Right lung (tissue), 5 donors: ENCODE data around the gene NFIX. TPM values are rescaled to one million over a fixed set of nuclear protein-coding genes. Genes with fewer than 3 reads are reported as not detected.
A peak's percentile ranks its signal among the peaks of the same experiment; 100 is the strongest.

Experiments
- DNase-seq, 2 donors: peaks; one replicate each; pipeline ENCODE4 v3.0.0-alpha.2; 2013
- polyA plus RNA-seq, 5 donors: library from polyadenylated mRNA; unstranded; fragments of 120-200 nt; gene quantifications; one replicate each; pipeline versions ENCODE4 v1.2.1 to v1.2.3, GENCODE V29; 2013; ENCODE audit warnings: inconsistent platforms in 1 of 5, low replicate concordance in 1 of 5; ENCODE audit not compliant: insufficient read length in 5 of 5, insufficient read depth in 1 of 5

The NFIX gene
- polyA plus RNA-seq, 5 donors: 83.6 to 141 (median 101) TPM

- no peak for DNase-seq
Observed at GRCh38 chr19:13033244-13033643, 38.0 kb downstream of the NFIX start.

- no peak for DNase-seq
Observed at GRCh38 chr19:13033819-13034611, 38.7 kb downstream of the NFIX start.

DNA sequence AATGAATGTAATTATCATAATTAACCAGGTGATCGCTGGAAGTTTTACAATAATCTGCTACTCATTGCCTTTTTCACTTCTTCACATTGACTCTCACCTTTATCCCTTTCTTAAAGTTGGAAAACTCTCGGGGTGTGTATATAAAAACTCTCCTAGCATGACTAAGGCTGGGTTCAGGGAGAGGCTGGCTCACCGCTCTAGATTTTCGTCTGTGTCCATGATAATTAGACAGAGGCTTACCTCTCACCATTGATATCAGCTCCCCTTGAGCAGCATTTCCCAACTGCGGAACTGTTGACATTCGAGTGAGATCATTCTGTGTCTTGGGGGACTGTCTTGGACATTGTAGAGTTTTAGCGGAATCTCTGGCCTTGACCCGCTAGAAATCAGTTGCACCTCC lies 39.4 kb downstream of the NFIX start:
- no peak for DNase-seq

DNA sequence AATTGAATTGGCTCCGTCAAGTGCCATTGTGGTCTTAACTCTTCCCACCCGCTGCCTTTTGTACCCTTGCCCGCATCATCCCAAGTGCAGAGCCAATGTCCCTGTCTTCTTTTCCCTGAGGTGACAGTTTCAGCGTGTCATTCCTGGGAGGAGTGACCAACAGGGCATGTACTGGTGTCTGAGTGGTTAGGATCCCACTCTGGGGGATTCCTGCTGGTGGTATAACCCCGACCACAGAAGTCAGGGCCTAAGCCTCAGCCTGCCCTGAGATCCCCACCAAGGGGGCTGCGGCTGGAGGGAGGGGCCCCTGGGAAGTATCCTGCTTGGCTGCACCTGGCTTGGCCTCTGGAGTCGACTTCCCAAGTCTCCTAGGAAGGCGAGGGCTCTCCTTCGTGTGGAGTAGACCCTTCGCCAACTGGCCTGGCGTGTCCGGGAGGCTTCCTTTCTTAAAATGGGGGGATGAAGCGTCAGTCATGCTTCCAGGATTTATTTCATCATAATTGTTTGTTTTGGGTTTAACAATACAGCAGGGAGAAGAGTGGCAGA lies 40.6 kb downstream of the NFIX start:
- no peak for DNase-seq

DNA sequence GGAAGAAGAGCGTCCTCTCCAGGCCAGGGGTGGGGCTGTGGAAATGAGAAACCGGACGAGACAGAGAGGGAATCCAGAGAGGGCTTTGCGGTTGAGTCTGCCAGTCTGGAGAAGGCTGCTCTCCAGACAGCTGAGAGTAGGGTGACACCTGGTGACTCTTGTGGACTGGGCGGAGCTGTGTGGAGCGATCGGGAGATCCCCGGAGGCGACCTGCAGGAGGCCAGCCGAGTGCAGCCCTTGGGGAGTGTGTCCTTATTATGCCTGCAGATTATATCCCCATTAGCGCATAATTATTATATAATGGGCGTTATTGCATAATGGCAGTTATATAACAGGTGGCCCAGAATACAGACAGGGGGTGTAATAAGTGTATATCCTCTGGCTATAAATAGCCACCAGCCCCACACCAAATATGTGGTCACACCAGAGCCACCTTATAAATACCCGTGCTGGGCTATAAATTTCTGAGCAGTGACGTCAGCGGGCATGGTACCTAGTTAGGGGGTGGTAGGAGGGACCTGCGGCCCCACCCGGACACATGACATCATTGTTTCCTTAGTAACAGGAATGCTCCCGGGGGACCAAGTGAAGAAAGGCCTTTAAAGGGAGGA lies 41.2 kb downstream of the NFIX start:
- DNase-seq: no peak

DNA sequence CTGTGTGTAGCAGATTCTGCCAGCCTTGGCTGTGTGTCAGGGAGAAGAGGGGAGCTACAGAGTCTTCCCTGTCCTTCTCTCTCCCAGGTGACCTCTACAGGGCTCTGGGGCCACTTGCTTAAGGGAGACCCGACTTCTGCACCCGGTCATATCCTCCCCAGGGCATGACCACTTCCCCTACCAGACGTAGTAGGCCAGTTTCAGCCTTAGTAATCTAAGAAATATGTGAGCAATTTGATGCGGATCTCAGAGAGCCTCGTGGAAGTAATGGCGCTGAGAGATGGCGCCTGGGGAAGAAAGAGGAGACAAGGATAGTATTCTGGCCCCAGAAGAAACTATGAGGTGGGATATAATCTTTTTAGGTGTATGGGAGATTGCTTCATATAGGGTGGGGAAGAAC lies 41.9 kb downstream of the NFIX start:
- DNase-seq: no peak

DNA sequence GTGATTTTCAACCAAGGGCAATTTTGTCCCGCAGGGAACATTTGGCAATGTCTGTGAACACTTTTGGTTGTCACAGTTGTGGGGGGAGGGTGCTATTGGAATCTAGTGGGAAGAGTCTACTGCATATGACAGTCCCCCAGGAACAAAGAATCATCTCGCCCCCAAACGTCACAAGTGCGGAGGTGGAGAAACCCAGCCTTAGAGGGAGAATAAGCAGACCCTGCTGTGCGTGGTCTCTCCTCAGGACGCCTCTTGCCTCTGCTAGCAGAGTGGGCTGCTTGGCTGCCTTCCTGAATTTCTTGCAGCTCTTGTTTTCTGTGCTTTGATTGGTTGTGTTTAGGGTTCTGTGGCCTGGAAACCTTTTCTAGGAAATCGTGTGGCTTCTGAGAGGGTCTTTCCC lies 42.5 kb downstream of the NFIX start:
- no peak for DNase-seq

- no peak for DNase-seq
Observed at GRCh38 chr19:13038306-13039210, 43.3 kb downstream of the NFIX start.

- DNase-seq: no peak
Observed at GRCh38 chr19:13039211-13039789, 44.0 kb downstream of the NFIX start.

GRCh38 chr19:13040232-13040947 lies 45.1 kb downstream of the NFIX start:
- no peak for DNase-seq

GRCh38 chr19:13040948-13041292 lies 45.6 kb downstream of the NFIX start:
- no peak for DNase-seq

GRCh38 chr19:13042443-13043130 lies 47.3 kb downstream of the NFIX start:
- DNase-seq: no peak

DNA sequence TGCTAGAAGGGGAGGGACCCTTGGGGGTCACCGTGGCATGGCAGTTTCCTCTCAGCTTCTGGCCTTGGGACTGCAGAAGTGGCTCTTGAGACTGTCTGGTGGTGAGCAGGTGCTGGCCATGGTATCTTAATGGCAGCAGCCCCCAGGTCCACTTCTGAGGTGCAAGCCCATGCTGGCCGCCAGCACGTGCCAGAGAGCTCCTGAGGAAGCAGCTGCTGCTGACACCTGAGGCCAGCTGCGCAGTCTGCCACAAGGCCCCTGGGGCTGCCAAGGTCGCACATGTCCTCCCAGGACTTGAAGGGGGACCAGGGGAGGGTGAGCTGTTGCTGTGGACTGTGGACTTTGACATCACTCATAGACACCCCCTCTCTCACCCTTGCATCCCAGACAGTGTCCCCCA lies 48.0 kb downstream of the NFIX start:
- no peak for DNase-seq

DNA sequence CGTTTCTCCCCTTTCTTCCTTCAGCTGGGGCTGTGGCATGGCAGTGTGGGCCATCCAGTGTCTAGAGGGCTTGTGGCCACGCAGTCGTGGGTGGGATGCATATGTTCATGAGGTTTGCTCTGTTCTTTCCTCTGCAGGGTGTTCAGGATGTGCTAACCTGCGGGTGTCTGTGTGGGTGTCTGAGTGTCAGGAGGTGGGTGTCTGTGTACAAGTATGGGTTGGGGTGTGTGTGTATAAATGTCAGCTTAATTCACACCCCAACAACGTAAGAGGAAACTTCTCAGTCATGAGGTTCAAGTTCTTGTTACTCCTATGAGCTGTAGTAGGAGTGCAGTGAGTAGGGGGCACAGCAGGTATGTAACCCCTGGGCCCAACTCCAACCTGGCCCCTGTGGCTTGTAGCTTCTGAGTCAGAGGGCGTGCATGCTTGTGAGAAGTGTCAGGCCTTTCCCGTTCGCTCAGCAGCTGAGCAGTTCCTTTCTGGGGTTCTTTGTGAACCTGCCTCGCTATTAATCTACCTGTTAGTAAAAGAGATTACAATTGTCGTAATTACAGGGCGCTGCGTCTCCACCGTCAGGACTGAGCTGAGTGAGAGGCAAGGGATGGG lies 49.1 kb downstream of the NFIX start:
- DNase-seq: no peak

DNA sequence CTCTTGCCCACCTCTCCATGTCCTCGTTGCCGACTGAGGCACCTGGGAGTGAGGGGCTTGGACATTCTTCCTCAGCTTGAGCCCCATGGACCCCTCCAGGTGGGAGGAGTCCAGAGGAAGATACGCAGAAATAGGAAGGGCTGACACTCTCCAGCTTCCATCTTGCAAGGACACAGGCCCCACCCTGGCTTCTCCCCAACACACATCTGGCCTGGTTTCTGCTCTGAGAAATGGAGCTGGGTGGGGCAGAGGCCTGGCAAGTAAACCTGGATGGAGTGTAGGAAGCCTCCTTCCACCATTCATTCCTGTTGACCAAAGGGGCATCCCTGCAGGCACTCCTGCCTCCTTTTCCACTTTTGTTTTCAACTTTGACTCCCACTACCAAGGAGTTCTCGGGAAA lies 50.5 kb downstream of the NFIX start:
- no peak for DNase-seq

DNA sequence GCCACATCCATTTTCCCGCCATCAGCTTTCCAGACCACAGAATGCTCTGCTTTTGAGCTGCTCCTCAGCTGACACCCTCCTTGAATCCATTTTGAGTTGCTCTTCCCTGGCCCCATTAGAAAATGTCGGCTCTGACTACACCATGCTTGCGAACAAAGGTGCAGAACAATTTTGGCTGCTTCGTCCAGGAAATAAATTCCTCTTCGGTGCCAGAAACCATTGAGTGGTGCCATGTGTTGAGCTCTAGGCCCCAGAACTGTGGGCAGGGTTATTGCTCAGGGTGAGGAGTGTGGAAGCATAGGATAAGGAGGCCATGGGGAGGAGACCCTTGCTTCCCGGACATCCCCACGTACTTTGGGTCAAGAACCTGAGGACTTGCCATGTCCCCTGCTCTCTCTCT lies 52.1 kb downstream of the NFIX start:
- no peak for DNase-seq

DNA sequence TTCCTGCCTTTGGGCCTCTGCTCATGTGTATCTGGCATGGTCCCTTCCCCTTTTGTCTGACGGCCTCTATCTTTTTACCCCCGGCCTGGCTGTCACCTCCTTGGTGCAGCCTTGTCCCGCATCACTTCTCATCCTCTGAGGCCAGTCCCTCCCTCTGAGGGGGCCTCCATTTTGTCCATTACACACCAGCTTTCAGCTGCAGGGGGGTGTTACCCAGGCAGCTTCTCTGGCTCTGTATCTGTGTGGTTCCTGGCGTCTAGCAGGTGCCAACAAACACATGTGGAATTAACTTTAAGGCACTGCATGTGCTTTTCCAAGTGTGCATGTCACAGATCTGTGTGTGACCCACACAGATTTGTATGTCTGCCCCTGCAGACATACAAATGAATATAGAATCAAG lies 55.0 kb downstream of the NFIX start:
- no peak for DNase-seq

- DNase-seq: peak; percentile 52 to 70
Observed at GRCh38 chr19:13051557-13052165, 56.4 kb downstream of the NFIX start.

DNA sequence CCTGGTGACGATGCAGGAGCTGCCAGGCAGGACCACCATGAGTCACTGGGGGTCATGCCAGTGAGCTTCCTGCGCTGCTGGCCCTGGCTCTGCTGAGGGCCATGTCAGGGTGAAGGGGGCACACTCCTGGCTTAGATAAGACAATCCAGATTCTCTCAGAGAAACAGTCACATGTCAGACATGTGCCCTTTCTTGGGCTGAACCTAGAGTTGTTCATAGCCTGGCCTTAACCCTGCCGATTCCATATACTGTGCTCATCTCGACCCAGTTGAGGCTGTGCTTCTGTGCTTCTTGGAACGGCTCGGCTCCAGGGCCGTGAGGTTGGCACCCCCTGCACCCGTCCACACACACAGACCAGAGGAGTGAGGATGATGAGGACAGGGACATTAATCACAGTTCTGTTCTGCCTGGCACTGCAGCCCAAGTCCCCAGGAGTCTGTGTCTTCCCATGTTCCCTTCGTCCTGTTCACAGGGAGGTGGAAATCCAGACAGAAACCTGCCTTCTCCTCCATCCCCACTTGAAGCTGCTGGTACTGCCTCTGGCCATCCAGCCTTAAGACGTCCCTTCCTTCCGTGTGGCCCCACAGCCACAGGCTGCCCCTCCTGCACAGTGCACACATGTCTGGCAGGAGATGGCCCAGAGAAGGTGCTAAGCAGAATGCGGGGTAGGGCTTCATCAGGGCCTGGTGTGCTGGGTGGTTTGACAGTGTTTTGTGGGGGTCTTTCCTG lies 57.3 kb downstream of the NFIX start:
- no peak for DNase-seq
